OCI-LY3 (cell line): ENCODE results near the gene RAB4B.

Experiments
- EZH2phosphoT487 ChIP-seq: fragments of 200-600 bp; shearing (Covaris generic); IDR thresholded peaks from 2 replicates; pipeline ENCODE4 v1.6.1; 2018; ENCODE audit warnings: antibody characterized with exemption, mixed run types, low read depth
- TF ChIP-seq, protein P1 (sequence below): fragments of 200-600, 300-600 bp; sonication (generic); IDR thresholded peaks from 2 replicates; pipeline ENCODE4 v1.5.1; 2014; ENCODE audit warnings: antibody characterized with exemption, low read length, low read depth

DNA sequence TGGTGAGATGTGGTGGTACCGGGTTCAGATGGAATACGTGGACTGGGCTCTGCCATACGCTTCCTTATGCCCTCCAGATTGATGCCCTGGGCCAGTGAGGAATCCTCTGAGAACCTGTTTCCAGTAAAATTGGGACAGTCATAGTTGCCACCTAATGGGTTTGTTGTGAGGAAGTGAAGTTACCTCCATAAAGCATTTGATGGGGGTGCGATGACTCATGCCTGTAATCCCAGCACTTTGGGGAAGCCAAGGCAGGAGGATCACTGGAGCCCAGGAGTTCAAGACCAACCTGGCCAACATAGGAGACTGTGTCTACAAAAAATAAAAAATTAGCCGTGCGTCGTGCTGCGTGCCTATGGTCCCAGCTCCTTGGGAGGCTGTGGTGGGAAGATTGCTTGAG is 22.3 kb upstream of the RAB4B start:
- TF ChIP-seq, protein P1, sequence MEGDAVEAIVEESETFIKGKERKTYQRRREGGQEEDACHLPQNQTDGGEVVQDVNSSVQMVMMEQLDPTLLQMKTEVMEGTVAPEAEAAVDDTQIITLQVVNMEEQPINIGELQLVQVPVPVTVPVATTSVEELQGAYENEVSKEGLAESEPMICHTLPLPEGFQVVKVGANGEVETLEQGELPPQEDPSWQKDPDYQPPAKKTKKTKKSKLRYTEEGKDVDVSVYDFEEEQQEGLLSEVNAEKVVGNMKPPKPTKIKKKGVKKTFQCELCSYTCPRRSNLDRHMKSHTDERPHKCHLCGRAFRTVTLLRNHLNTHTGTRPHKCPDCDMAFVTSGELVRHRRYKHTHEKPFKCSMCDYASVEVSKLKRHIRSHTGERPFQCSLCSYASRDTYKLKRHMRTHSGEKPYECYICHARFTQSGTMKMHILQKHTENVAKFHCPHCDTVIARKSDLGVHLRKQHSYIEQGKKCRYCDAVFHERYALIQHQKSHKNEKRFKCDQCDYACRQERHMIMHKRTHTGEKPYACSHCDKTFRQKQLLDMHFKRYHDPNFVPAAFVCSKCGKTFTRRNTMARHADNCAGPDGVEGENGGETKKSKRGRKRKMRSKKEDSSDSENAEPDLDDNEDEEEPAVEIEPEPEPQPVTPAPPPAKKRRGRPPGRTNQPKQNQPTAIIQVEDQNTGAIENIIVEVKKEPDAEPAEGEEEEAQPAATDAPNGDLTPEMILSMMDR: no peak
- TF ChIP-seq EZH2phosphoT487: no peak
